Measurements from ENCODE around the gene USPL1.

USPL1 gene

DNA sequence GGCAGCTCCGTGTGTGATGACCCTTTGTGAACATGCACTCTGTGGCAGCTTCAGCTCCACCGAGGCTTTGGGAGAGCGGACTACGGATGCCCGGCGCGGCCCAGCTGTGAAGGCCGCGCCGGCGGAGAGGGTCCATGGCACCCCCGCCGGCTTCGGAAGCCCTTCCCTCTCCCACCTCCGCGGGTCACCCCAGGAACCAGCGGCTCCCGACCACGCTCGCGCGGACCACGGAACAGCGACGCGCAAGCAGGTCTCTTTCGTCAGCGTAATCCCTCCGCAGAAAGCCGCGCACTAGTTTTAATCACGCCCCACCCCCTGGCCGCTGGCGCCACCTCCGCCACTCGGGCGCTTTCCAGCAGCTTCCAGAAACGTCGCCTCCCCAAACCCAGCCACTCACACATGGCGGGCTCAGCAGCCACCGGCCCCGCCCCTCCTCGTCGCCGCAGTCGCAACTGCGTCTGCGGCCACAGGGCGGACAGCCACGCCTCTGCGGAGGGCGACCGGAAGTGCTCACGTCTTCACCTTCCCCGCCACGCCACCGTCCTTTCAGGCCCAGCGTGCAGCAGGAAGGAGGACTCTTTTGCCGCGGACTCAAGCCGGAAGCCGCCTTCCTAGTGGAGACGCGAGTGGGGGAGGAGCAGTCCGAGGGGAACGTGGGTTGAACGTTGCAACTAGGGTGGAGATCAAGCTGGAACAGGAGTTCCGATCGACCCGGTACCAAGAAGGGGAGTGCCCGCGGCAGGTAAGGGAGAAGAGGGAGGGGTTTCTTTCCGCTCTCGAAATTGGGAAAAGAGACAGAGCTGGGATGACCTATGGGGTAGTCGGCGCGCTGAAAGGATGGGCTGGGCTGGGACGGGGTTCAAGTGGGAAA lies at the start of gene USPL1:
Gene USPL1, plus strand, starts transcription at position 606 of the 871 bp plus-strand sequence. CDS start 3,221 bp downstream, outside the sequence.
- H3K9ac ChIP-seq (ENCODE audit: low read depth, low read length), result peak within 1 kb of the TSS; percentile 97
- H3K9me3 ChIP-seq (ENCODE audit: insufficient read depth, low read depth, low read length), result no peaks in the 10 kb centered on the region
- peaks cover 11% of the 10 kb centered on the region for H3K36me3 ChIP-seq (ENCODE audit: insufficient read depth, low read depth, low read length)
- no peaks in the 10 kb centered on the region for H3K27me3 ChIP-seq (ENCODE audit: insufficient read depth, low read length)
- peaks cover 19% of the 10 kb centered on the region for H3K4me1 ChIP-seq (ENCODE audit: insufficient read depth, low read length)
- H3K27ac ChIP-seq (ENCODE audit: low read length), result peak within 1 kb of the TSS; percentile 94
- H3K4me3 ChIP-seq (ENCODE audit: low read length), result peak within 1 kb of the TSS; percentile 88

DNA sequence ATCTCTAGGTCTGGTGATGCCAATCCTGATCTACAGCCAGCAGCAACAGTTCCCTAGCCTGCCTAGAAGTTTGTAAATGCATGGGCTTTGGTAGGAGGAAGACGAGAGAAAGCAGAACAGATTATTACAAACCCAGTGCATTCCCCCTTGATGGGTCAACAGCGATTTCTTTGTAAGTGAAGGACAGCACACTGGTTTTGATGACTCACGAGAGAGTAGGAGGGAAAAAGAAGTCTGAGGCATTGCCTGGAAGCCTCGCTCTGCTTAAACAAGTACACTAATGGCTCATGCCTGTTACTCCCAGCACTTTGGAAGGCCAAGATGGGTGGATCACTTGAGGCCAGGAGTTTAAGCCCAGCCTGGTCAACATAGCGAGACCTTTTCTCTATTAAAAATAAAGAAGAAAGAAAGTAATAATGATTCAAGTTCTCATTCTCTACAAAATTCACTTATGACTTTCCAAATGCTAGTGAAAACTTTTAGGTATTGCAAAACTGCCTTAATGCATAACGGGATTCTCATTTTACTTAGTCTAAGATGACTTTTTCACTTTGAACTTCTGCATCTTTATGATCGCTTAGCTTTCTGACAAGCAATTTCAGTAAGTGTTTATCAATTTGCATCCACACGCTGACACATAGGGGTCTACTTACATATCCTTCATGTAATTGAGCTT lies 47.7 kb upstream of the USPL1 start:
- H3K27me3 ChIP-seq (ENCODE audit: insufficient read depth, low read length), result no peaks in the 10 kb centered on the region
- 0 out of 2 replicates have a peak overlapping the region, but pooled peaks have one; percentile 27 for H3K9ac ChIP-seq (ENCODE audit: low read depth, low read length)
- peaks cover 9% of the 10 kb centered on the region; the same call in 1 of the 2 replicates for H3K4me1 ChIP-seq (ENCODE audit: insufficient read depth, low read length)
- no peaks in the 10 kb centered on the region for H3K9me3 ChIP-seq (ENCODE audit: insufficient read depth, low read depth, low read length)
- H3K27ac ChIP-seq (ENCODE audit: low read length), result no peak overlapping the region
- no peak overlapping the region for H3K4me3 ChIP-seq (ENCODE audit: low read length)
- no peaks in the 10 kb centered on the region for H3K36me3 ChIP-seq (ENCODE audit: insufficient read depth, low read depth, low read length)

DNA sequence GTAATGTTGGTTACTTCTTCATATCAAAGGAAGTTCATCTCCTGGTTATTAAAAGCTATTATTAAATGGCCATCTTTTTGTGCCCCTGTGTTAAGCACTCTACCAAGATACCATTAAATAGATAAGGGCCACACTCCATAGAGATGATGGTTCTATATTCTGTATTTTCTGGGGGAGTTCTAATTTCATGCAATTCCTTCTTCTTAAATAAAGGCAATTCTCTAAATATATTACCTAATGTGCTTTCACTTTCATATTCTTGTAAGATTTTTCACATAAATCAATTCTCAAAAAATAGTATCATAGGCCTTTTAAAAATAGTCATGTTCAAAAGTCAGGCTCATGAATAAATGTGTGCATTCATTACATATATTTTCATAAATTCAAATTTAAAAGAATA lies 47.0 kb upstream of the USPL1 start:
- H3K27me3 ChIP-seq (ENCODE audit: insufficient read depth, low read length), result no peaks in the 10 kb centered on the region
- no peak overlapping the region for H3K4me3 ChIP-seq (ENCODE audit: low read length)
- no peak overlapping the region for H3K27ac ChIP-seq (ENCODE audit: low read length)
- no peak overlapping the region for H3K9ac ChIP-seq (ENCODE audit: low read depth, low read length)
- peaks cover 9% of the 10 kb centered on the region; the same call in 1 of the 2 replicates for H3K4me1 ChIP-seq (ENCODE audit: insufficient read depth, low read length)
- no peaks in the 10 kb centered on the region for H3K9me3 ChIP-seq (ENCODE audit: insufficient read depth, low read depth, low read length)
- H3K36me3 ChIP-seq (ENCODE audit: insufficient read depth, low read depth, low read length), result no peaks in the 10 kb centered on the region

DNA sequence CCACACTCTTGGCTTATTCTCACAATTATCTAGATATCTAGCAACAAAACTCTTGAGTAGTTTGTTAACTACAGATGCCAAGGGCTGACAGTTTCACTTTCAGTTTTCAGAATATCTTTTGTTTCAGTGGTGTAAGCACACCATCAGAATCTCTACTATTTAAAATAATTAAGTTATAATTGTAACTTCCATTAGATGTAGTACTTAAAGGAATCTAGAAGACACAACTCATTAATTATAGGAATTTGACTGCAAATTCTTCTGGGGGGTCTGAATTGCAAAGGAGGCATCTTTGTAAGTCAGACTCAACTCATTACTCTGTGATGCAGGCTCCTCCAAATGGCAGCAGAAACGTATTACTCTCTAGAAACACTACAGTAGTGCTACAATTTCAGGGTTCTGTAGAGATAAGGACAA lies 44.9 kb upstream of the USPL1 start:
- Histone ChIP-seq H3K27ac (ENCODE audit: low read length) (no peak overlapping the region), H3K4me1 (ENCODE audit: insufficient read depth, low read length) (peaks cover 9% of the 10 kb centered on the region; the same call in 1 of the 2 replicates), H3K4me3 (ENCODE audit: low read length) (no peak overlapping the region), H3K36me3 (ENCODE audit: insufficient read depth, low read depth, low read length) (no peaks in the 10 kb centered on the region), H3K9ac (ENCODE audit: low read depth, low read length) (no peak overlapping the region), H3K9me3 (ENCODE audit: insufficient read depth, low read depth, low read length) (no peaks in the 10 kb centered on the region), H3K27me3 (ENCODE audit: insufficient read depth, low read length) (no peaks in the 10 kb centered on the region)

DNA sequence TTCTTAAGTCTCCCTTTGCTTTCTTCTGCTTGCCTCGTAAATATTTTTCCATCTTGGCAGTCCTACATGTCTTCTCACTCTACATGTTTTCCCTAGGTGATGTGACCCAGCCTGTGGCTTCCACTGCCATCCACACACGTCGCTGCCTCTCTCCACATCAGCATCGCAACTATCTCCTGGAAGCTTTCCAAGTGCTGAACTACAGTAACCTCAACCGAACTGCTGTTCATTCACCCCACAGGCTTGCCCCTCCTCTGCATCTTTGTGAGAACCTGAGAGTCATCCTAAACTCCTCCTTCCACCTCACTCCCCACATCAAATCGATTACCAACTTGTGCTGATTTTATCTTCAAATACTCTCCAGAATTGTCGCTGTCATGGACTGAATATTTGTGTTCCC lies 41.2 kb upstream of the USPL1 start:
- Histone ChIP-seq H3K9ac (ENCODE audit: low read depth, low read length) (no peak overlapping the region), H3K27me3 (ENCODE audit: insufficient read depth, low read length) (no peaks in the 10 kb centered on the region), H3K4me3 (ENCODE audit: low read length) (no peak overlapping the region), H3K27ac (ENCODE audit: low read length) (no peak overlapping the region), H3K36me3 (ENCODE audit: insufficient read depth, low read depth, low read length) (no peaks in the 10 kb centered on the region), H3K9me3 (ENCODE audit: insufficient read depth, low read depth, low read length) (no peaks in the 10 kb centered on the region), H3K4me1 (ENCODE audit: insufficient read depth, low read length) (peaks cover 8% of the 10 kb centered on the region; the same call in 1 of the 2 replicates)

DNA sequence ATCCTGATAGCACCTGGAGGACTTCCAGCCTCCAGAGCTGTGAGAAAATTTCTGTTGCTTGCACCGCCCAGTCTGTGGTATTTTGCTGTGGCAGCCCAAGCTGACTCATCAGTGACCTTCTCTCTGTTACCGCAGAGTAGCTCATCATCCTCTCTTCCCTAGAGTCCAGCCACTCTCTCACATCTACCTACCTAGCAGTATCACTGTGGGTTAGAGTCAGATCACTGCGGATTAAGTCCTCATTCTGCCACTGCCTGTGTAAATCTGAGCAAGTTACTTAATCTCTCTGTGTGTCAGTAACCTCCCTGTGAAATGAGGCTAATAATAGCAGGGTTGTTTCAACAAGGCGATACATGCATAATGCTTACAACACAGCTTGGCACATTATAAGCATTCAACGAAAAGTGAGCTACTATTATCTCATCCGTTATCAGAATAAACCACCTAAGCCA lies 40.3 kb upstream of the USPL1 start:
- H3K27me3 ChIP-seq (ENCODE audit: insufficient read depth, low read length), result no peaks in the 10 kb centered on the region
- no peak overlapping the region for H3K4me3 ChIP-seq (ENCODE audit: low read length)
- no peaks in the 10 kb centered on the region for H3K36me3 ChIP-seq (ENCODE audit: insufficient read depth, low read depth, low read length)
- H3K4me1 ChIP-seq (ENCODE audit: insufficient read depth, low read length), result peaks cover 7% of the 10 kb centered on the region; the same call in 1 of the 2 replicates
- H3K9ac ChIP-seq (ENCODE audit: low read depth, low read length), result no peak overlapping the region
- no peak overlapping the region for H3K27ac ChIP-seq (ENCODE audit: low read length)
- no peaks in the 10 kb centered on the region for H3K9me3 ChIP-seq (ENCODE audit: insufficient read depth, low read depth, low read length)

DNA sequence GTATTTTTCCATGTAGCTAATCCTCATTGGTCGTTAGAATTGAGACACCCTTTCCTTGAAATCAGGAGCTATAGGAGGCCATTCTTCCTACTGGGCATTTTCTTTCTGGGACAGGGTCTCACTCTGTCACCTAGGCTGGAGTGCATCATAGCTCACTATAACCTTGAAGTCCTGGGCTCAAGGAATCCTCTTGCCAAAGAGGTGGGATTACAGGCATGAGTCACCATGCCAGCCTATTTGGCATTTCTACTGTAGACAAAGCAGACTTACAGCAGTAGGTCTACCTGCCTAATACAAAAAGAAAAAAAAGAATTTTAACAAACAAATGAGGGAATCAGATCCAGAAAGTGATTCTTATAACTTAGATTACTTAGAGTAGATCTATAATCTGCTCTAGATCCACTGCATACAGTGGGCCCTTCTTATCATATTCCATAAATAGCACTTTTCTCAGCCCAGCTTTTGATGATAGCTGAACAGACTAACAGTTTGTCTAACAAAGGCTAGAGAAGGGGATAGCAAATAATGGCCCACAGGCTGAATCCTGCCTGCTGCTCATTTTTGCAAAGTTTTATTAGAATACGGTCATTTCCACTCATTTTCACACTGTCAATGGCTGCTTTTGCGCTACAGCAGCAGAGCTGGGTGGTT lies 36.7 kb upstream of the USPL1 start:
- no peaks in the 10 kb centered on the region for H3K36me3 ChIP-seq (ENCODE audit: insufficient read depth, low read depth, low read length)
- no peak overlapping the region for H3K9ac ChIP-seq (ENCODE audit: low read depth, low read length)
- no peak overlapping the region for H3K4me3 ChIP-seq (ENCODE audit: low read length)
- no peaks in the 10 kb centered on the region for H3K9me3 ChIP-seq (ENCODE audit: insufficient read depth, low read depth, low read length)
- H3K4me1 ChIP-seq (ENCODE audit: insufficient read depth, low read length), result peaks cover 4% of the 10 kb centered on the region; the same call in 1 of the 2 replicates
- no peaks in the 10 kb centered on the region for H3K27me3 ChIP-seq (ENCODE audit: insufficient read depth, low read length)
- no peak overlapping the region for H3K27ac ChIP-seq (ENCODE audit: low read length)

DNA sequence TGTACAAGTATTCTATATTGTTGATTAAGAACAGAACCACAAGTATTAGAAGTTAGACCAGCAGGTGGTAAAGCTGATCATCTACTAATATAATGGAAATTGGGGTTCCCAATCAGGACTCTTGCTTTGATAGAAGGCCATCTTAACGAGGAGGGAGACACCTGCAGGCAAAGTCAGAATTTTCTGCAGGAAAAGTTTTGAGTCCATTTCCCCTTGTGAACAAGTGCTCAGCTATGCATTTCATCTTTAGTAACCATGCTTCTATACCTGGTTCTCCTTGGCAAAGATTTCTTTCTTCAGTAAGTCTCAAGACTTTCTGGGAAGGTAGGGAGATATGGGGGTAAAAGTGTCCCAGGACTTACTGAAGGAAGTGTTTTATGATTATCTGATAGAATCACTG lies 36.1 kb upstream of the USPL1 start:
- H3K27ac ChIP-seq (ENCODE audit: low read length), result no peak overlapping the region

DNA sequence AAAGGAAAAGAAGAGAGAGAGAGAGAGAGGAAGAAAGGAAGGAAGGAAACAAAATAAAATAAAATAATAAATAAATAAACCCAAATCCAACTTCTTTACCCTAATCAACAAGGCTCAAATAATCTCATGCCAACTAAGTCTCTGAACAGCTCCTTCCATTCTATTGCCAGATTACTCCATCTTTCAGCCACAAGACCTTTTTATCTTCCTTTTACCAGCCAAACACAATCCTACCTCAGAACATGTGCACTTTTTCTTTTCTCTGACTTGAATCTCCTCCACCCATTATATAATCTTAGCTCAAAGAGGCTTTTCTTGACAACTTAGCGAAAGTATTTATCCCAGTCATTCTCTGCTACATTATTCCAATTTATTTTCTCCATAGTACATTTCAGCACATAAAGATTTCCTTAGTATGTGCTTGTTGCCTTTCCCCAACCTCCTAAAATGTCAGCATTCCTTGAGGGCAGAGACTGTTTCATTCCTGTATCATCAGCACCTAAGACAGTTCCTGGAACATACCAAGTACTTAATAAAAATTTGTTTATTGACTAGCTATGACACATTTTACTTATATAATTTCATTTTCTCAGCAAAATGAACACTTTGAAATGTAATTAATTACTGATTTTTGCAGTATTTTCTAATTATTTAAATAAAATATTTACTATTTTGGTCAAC lies 33.5 kb upstream of the USPL1 start:
- Histone ChIP-seq H3K4me1 (ENCODE audit: insufficient read depth, low read length) (peaks cover 4% of the 10 kb centered on the region; the same call in 1 of the 2 replicates), H3K9ac (ENCODE audit: low read depth, low read length) (no peak overlapping the region), H3K9me3 (ENCODE audit: insufficient read depth, low read depth, low read length) (no peaks in the 10 kb centered on the region), H3K27ac (ENCODE audit: low read length) (no peak overlapping the region), H3K4me3 (ENCODE audit: low read length) (no peak overlapping the region), H3K36me3 (ENCODE audit: insufficient read depth, low read depth, low read length) (no peaks in the 10 kb centered on the region), H3K27me3 (ENCODE audit: insufficient read depth, low read length) (no peaks in the 10 kb centered on the region)

More for the DNA sequence above, 36.1 kb upstream of the USPL1 start:
- Histone ChIP-seq H3K9ac (ENCODE audit: low read depth, low read length) (no peak overlapping the region), H3K27me3 (ENCODE audit: insufficient read depth, low read length) (no peaks in the 10 kb centered on the region), H3K36me3 (ENCODE audit: insufficient read depth, low read depth, low read length) (no peaks in the 10 kb centered on the region), H3K9me3 (ENCODE audit: insufficient read depth, low read depth, low read length) (no peaks in the 10 kb centered on the region), H3K4me1 (ENCODE audit: insufficient read depth, low read length) (peaks cover 4% of the 10 kb centered on the region; the same call in 1 of the 2 replicates), H3K4me3 (ENCODE audit: low read length) (no peak overlapping the region)

DNA sequence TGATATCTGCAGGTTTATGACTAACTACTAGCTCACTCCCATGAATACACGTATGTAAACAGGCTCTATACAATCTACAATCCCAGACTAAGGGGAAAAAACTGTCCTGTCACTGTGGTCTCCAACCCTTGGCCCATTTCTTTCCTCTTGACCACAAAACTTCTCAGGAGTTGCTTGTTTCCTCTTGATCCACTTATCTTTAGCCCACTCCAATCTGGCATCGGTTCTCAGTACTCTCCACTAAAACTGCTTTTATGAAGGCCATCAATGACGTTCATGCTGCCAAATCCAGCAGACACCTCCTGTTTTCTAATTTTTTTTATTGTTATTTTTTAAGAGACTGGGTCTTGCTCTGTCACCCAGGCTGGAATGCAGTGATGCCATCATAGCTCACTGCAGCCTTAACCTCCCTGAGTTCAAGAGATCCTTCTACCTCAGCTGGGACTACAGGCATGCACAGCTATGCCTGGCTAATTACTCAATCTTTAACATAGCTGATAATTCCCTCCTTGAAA lies 31.9 kb upstream of the USPL1 start:
- no peaks in the 10 kb centered on the region for H3K27me3 ChIP-seq (ENCODE audit: insufficient read depth, low read length)
- H3K9ac ChIP-seq (ENCODE audit: low read depth, low read length), result no peak overlapping the region
- H3K36me3 ChIP-seq (ENCODE audit: insufficient read depth, low read depth, low read length), result no peaks in the 10 kb centered on the region
- no peak overlapping the region for H3K27ac ChIP-seq (ENCODE audit: low read length)
- H3K9me3 ChIP-seq (ENCODE audit: insufficient read depth, low read depth, low read length), result no peaks in the 10 kb centered on the region
- H3K4me3 ChIP-seq (ENCODE audit: low read length), result no peak overlapping the region
- peaks cover under 1% of the 10 kb centered on the region; the same call in 1 of the 2 replicates for H3K4me1 ChIP-seq (ENCODE audit: insufficient read depth, low read length)

DNA sequence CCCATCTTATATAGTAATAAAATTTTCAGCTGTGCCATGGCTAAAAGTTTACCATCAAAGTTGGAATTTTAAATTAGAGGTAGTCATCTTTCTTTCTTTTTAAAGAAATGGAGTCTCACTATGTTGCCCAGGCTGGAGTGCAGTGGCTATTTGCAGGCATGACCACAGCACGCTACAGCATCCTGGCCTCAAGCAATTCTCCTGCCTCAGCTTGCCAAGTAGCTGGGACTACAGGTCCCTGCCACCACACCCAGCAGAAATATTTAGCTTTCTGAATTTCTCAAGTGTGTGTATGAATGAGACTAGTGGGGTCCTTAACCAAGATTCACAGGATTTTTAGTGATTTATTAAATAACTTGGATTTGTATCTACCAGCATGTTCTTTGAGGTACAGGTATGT lies 30.5 kb upstream of the USPL1 start:
- no peak overlapping the region for H3K27ac ChIP-seq (ENCODE audit: low read length)
- H3K9ac ChIP-seq (ENCODE audit: low read depth, low read length), result no peak overlapping the region
- no peaks in the 10 kb centered on the region for H3K36me3 ChIP-seq (ENCODE audit: insufficient read depth, low read depth, low read length)
- H3K4me3 ChIP-seq (ENCODE audit: low read length), result no peak overlapping the region
- H3K4me1 ChIP-seq (ENCODE audit: insufficient read depth, low read length), result no peaks in the 10 kb centered on the region
- H3K9me3 ChIP-seq (ENCODE audit: insufficient read depth, low read depth, low read length), result no peaks in the 10 kb centered on the region
- H3K27me3 ChIP-seq (ENCODE audit: insufficient read depth, low read length), result no peaks in the 10 kb centered on the region

Data from iPS-20b (cell line).